ENCODE results near the gene EIF2D.
"Not testable (repeated sequence)": the region's sequence is repeated elsewhere in the genome, so short reads cannot be mapped to it uniquely, and the experiment has no call there.

The EIF2D gene

DNA sequence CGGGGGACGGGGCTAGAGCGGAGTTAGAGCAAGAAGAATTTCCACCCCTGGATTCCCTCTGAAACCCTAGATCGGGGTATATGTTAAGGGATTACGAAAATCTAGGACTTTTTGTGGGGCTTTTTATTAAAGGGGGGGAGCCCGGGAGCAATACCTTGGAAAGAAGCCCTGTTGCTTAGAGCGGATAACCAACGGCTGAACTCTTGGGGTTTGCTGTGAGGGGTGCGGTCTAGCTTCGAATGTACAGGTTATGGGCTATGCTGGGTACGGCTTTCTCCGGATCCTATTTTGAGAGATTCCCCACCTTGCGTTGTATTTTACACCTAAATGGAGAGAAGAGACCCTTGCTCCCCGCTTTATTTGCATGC is 23.7 kb upstream of the EIF2D start:
- no peak for DNase-seq (ENCODE audit: low read depth, low spot score)

DNA sequence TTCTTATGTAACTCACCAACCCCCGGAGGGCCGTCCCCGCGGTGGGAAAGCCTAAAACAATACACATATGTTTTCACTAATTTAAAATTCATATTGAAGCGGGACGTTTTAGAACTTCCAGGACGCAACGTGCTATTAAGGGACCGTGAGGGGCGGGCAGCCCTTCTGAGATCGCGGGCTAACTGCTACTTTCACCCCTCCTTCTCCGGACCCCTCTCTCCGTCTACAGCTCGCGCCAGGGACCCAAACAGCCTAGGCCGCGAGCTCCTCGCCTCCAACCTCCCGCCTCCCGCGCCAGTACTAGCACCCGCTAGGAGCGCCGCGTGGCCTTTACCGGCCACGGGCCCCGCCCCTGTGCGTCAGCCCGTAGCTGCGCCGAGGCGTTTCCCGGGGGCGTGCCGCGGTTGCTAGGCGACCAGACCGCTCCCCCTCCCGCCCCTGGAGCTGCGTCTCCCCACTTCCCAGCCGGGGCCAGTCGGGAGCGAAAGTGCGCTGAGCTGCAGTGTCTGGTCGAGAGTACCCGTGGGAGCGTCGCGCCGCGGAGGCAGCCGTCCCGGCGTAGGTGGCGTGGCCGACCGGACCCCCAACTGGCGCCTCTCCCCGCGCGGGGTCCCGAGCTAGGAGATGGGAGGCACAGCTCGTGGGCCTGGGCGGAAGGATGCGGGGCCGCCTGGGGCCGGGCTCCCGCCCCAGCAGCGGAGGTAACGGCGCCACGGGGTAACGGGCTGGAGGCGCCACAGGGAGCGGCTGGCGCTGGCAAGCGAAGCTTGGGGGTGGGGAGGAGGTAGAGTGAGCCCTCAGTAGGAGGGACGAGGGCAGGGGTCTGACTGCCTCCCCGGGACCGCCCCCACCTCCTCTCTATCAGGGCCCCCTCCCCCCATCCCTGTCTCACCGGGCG is 23.1 kb upstream of the EIF2D start, which contains the start of gene DYRK3:
Gene DYRK3, plus strand, starts transcription at position 457 of the 898 bp plus-strand sequence. Its CDS starts 168 bp downstream, at position 625.
- DNase-seq (ENCODE audit: low read depth, low spot score) = peak; percentile 96

GRCh38 chr1:206634365-206635079 is 22.3 kb upstream of the EIF2D start:
- peak; percentile 91 for DNase-seq (ENCODE audit: low read depth, low spot score)

GRCh38 chr1:206633708-206634121 is 21.4 kb upstream of the EIF2D start:
- DNase-seq (ENCODE audit: low read depth, low spot score) = peak; percentile 61

DNA sequence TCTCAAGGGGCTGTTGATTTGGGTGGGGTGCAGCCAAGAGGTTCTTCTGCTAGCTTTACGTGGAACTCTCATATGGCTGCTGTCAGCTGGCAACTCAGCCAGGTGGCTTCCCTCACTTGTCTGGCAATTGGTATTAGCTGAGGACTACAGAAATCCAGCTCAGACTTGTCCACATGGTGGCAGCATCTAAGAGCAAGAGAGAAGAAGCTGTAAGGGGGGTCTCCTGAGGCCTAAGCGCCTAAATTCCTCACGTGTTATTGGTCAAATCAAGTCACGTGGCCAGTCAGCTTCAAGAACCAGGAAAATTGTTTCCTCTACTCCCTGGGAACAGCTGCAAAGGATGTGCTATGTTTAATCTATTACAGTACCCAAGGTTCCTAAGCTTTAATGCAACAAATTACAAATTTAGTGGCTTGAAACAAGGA is 18.8 kb upstream of the EIF2D start:
- peak; percentile 77 for DNase-seq (ENCODE audit: low read depth, low spot score)

- no peak for DNase-seq (ENCODE audit: low read depth, low spot score)
Observed at GRCh38 chr1:206628916-206629315, 16.7 kb upstream of the EIF2D start.

GRCh38 chr1:206626396-206626795 is 14.1 kb upstream of the EIF2D start:
- DNase-seq (ENCODE audit: low read depth, low spot score) = not testable (repeated sequence)

DNA sequence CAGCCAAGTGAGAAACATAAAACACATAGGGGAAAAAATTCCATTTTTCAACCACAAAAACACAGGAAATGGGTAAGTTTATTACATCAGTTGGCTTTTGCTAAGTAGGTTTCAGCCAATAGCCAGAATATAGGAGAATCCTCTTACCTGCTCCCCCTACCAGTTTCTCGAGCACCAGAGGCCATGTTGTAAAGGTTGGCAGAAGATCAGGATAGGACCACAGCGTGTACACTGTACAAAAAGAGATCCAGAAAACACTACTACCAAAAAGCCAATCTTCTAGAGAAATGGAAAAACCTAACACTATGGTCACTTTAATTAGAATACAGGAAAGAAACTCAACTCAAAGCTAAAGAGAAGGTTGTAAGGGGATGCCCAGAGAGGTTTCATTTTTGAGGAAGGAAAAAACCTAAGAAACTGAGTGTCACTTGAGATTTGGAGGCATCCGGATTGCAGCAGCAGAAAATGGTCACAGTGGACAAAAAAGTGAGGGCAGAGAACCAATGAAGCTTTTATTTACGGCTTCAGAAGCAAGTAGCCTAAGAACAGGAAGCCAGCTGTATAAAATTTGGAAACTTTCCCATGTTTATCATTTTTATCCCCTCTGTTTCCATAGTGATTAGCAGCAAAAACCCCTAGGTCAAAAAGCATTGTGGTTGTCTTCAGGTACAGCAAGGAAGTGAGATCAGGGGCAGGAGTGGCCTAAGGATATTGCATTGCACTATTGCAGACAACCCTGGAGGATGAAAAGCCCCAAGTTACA is 2.9 kb downstream of the EIF2D start:
- no peak for DNase-seq (ENCODE audit: low read depth, low spot score)

GRCh38 chr1:206608108-206608698 is 4.1 kb downstream of the EIF2D start:
- peak; percentile 62 for DNase-seq (ENCODE audit: low read depth, low spot score)

GRCh38 chr1:206606867-206607266 is 5.4 kb downstream of the EIF2D start:
- DNase-seq (ENCODE audit: low read depth, low spot score) = peak; percentile 40

DNA sequence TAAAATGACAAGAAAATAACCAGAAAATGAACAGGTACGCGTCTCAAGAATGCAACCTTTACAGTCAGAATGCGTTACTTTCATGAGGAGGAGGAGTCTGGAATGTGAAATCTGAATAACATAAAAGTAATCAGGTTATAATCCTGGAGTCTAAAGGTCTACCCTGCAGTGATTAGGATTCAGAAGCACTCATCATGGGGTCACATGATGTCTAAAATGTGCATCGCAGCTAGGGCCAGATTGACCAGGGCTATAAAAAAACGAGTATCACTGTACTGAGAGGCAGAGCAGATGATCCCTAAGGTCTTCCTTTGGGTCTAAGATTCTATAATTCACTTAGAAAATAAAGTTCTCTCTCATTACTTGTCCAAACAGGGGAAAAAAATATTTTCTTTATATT is 7.4 kb downstream of the EIF2D start:
- no peak for DNase-seq (ENCODE audit: low read depth, low spot score)

- DNase-seq (ENCODE audit: low read depth, low spot score) = peak; percentile 64
Observed at GRCh38 chr1:206600527-206600926, 11.7 kb downstream of the EIF2D start.

DNA sequence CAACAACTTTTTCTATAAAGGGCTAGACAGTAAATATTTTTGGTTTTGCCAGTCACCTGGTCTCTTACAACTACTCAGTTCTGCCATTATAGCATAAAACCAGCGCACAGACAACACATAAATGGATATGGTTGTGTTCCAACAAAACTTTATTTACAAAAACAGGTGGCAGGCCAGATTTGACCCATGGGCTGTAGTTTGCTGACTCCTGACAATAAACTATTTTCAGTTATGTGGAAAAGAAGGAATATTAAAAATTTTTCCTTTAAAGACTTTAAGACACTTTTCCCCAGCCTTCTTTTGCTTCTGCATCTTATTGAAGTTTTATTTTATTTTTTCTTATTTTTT is 16.0 kb downstream of the EIF2D start:
- no peak for DNase-seq (ENCODE audit: low read depth, low spot score)

DNA sequence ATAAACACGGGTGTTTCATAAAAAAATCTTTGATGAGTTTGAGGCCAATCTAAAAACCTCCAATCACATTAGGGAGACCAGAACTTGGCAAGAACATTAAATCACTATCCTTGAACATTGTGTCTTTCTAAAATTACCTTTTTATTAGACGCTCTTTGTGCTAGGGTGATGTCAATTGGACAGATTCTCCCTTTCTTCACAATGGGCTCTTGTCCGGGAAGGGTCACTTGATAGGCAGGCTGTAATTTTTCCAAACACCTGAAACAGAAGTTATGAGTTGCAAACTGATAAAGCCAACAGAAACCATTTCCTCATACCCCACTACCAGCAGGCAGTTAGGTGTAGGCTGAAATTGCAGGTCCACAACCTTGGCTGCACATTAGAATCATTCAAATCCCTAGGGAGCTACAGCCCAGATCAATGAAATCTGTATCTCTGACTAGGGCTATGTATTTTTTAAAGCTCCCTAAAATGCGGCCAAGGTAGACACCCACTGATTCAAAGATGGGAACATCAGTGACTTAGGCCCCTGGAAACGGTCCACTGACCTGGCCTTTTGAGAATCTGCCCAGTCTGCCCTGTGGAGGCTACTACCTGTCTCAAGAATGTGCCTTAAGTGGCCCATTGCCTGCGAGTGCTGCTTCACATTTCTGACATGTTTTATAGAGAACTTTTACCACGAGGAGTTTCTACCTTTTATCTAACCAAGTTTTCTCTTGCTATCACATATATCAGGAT is 16.5 kb downstream of the EIF2D start:
- DNase-seq (ENCODE audit: low read depth, low spot score) = no peak

DNA sequence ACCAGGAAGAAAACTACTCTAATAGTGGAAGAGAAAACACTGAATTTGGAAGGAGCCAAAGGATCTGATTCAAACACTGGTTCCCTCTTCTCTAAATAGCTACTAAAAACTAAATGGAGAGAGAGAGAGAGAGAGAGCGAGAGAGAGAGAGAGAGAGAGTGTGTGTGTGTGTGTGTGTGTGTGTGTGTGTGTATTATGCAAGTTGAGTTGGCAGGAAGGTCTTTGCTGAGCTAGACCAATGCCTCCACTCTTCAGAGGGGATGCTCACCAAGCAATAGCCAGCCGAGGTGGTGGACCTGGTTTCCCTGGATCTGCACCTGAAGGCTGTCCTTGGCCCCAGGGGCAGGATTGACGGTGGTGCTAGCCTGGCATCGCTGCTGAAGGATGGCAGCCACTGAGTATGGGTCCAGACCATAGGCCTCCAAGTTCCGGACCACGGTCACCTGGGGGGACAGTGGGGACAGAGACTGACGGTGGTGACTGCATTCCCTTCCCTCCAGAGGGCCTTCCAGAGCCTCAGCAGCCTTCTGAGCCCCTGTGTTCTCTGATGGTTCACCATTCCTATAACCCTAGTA is 18.8 kb downstream of the EIF2D start:
- DNase-seq (ENCODE audit: low read depth, low spot score) = no peak

GRCh38 chr1:206591696-206592095 is 20.6 kb downstream of the EIF2D start:
- DNase-seq (ENCODE audit: low read depth, low spot score) = no peak

DNA sequence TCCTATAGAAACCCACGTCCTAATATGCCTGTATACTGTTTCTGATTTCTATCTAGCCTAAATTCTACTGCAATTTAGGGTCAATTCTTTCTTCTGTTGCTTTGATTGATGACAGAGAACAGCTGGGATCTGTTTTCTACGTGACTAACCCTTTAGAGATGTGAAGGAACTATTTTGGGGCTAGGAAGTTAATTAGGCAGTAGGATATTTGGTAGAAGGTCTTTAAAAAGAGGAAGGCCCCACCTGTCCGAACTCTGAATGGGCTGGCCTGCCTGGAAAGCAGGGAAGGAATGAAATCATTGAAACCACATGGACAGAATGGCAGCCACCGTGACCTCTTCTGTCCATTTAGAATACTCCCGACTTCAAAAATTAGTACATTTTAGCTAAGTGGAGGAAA is 21.0 kb downstream of the EIF2D start:
- DNase-seq (ENCODE audit: low read depth, low spot score) = no peak

- peak; percentile 35 for DNase-seq (ENCODE audit: low read depth, low spot score)
Observed at GRCh38 chr1:206590025-206590758, 22.1 kb downstream of the EIF2D start.

- DNase-seq (ENCODE audit: low read depth, low spot score) = peak; percentile 81
Observed at GRCh38 chr1:206589206-206589605, 23.1 kb downstream of the EIF2D start.

DNA sequence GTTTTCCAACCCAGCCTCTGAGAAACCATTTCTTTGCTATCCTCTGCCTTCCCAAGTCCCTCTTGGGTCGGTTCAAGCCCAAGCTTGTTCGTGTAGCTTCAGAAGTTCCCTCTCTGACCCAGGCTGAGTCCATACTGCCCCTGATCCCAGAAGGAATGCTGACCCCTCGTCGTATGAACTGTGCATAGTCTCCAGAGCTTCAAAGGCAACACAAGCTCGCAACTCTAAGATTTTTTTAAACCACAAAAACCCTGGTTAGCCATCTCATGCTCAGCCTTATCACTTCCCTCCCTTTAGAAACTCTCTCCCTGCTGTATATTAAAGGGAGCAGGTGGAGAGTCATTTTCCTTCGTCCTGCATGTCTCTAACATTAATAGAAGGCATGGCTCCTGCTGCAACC is 23.8 kb downstream of the EIF2D start:
- DNase-seq (ENCODE audit: low read depth, low spot score) = no peak
